Lower lobe of right lung (tissue), 2 donors: Measurements from ENCODE around the gene ZNHIT3. TPM values are rescaled to one million over a fixed set of nuclear protein-coding genes. Genes with fewer than 3 reads are reported as not detected.

Experiments used
- ATAC-seq, 2 donors: fragments of 200-7000 bp; cut with Tn5 transposase; one replicate each; pipeline ENCODE4 v1.9.1; 2020 to 2022; ENCODE audit warnings: mild to moderate bottlenecking in 2 of 2, moderate library complexity in 2 of 2
- DNase-seq: peaks from one replicate; pipeline ENCODE4 v3.0.0-alpha.2; 2020
- H3K27ac ChIP-seq: fragments of 200-600 bp; one replicate; pipeline ENCODE4 v1.8.0; 2022
- H3K27me3 ChIP-seq: fragments of 200-600 bp; one replicate; pipeline ENCODE4 v1.8.0; 2022; ENCODE audit warnings: low read depth
- H3K36me3 ChIP-seq: fragments of 200-600 bp; one replicate; pipeline ENCODE4 v1.8.0; 2022; ENCODE audit warnings: mild to moderate bottlenecking
- H3K4me1 ChIP-seq: fragments of 200-600 bp; one replicate; pipeline ENCODE4 v1.8.0; 2022
- H3K4me3 ChIP-seq: fragments of 200-600 bp; one replicate; pipeline ENCODE4 v1.8.0; 2022; ENCODE audit warnings: mild to moderate bottlenecking
- H3K9me3 ChIP-seq: fragments of 200-600 bp; one replicate; pipeline ENCODE4 v1.8.0; 2022
- intact Hi-C: fragments of 100-400 bp; cut with DNase I; formaldehyde crosslinking; loops from one replicate; pipeline ENCODE4 v1.11.0; 2022
- total RNA-seq: library from RNA; stranded (reverse); fragmentation: NEBNext Ultra II Directional; extraction: Animal tissue kit (Norgen Biotek cat#: 25700); gene quantifications from one replicate; pipeline ENCODE4 v1.2.1, GENCODE V29; 2021
- TF ChIP-seq, protein P1 (sequence below): fragments of 200-600 bp; IDR thresholded peaks from one replicate; pipeline ENCODE4 v1.8.0; 2022; ENCODE audit warnings: antibody characterized with exemption, mild to moderate bottlenecking
- donor health status: DM: no; HTN: yes; CAD: no; lungs with severe emphysema.

Gene ZNHIT3
- total RNA-seq, 1 donor from 2014 or later, result 30.1 TPM

- Histone ChIP-seq H3K36me3 (no peaks in the 10 kb centered on the region), H3K4me1 (no peaks in the 10 kb centered on the region), H3K9me3 (no peaks in the 10 kb centered on the region), H3K27ac (no peak overlapping the region), H3K27me3 (peaks cover 48% of the 10 kb centered on the region), H3K4me3 (no peak overlapping the region)
- ATAC-seq, result no peak
- no peak for DNase-seq
- intact Hi-C loops, result no loop called here
- TF ChIP-seq, protein P1, sequence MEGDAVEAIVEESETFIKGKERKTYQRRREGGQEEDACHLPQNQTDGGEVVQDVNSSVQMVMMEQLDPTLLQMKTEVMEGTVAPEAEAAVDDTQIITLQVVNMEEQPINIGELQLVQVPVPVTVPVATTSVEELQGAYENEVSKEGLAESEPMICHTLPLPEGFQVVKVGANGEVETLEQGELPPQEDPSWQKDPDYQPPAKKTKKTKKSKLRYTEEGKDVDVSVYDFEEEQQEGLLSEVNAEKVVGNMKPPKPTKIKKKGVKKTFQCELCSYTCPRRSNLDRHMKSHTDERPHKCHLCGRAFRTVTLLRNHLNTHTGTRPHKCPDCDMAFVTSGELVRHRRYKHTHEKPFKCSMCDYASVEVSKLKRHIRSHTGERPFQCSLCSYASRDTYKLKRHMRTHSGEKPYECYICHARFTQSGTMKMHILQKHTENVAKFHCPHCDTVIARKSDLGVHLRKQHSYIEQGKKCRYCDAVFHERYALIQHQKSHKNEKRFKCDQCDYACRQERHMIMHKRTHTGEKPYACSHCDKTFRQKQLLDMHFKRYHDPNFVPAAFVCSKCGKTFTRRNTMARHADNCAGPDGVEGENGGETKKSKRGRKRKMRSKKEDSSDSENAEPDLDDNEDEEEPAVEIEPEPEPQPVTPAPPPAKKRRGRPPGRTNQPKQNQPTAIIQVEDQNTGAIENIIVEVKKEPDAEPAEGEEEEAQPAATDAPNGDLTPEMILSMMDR, result no peak
Observed at GRCh38 chr17:36468903-36469635, 17.4 kb upstream of the ZNHIT3 start.

DNA sequence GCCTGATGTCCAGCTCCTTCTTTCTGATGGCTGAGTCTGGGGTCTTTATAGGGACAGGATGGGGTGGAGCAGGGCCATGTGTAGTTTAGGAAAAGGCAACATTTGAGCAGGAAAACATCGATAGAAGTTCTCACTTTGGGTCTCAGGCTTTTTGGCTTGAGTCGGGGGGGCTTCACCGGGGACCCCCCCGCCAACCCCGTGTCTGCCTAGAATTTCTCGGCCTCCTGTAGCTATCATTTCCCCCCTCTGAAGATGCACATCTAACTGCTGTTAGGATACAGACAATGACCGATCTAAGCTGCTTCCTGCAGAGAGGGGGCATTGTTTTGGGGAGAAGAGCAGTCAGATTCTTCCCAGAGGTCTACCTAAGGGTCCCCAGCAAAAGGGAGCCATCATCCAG, 16.7 kb upstream of the ZNHIT3 start:
- intact Hi-C loops, result no loop called here
- Histone ChIP-seq H3K4me1 (no peaks in the 10 kb centered on the region), H3K27me3 (peaks cover 42% of the 10 kb centered on the region), H3K36me3 (no peaks in the 10 kb centered on the region), H3K27ac (no peak overlapping the region), H3K9me3 (no peaks in the 10 kb centered on the region), H3K4me3 (no peak overlapping the region)
- no peak for ATAC-seq
- DNase-seq, result no peak
- TF ChIP-seq, protein P1, result no peak

GRCh38 chr17:36470499-36470898, 16.0 kb upstream of the ZNHIT3 start:
- Histone ChIP-seq H3K36me3 (no peaks in the 10 kb centered on the region), H3K27ac (no peak overlapping the region), H3K9me3 (no peaks in the 10 kb centered on the region), H3K4me1 (no peaks in the 10 kb centered on the region), H3K4me3 (no peak overlapping the region), H3K27me3 (peaks cover 34% of the 10 kb centered on the region)
- intact Hi-C loops, result no loop called here
- DNase-seq, result no peak
- TF ChIP-seq, protein P1, result no peak
- no peak for ATAC-seq

GRCh38 chr17:36474571-36474970, 11.9 kb upstream of the ZNHIT3 start:
- Histone ChIP-seq H3K27ac (no peak overlapping the region), H3K9me3 (no peaks in the 10 kb centered on the region), H3K4me1 (no peaks in the 10 kb centered on the region), H3K4me3 (no peak overlapping the region), H3K27me3 (peaks cover 7% of the 10 kb centered on the region), H3K36me3 (no peaks in the 10 kb centered on the region)
- TF ChIP-seq, protein P1, result no peak
- ATAC-seq (no peak), DNase-seq (no peak)
- intact Hi-C loops, result no loop called here

DNA sequence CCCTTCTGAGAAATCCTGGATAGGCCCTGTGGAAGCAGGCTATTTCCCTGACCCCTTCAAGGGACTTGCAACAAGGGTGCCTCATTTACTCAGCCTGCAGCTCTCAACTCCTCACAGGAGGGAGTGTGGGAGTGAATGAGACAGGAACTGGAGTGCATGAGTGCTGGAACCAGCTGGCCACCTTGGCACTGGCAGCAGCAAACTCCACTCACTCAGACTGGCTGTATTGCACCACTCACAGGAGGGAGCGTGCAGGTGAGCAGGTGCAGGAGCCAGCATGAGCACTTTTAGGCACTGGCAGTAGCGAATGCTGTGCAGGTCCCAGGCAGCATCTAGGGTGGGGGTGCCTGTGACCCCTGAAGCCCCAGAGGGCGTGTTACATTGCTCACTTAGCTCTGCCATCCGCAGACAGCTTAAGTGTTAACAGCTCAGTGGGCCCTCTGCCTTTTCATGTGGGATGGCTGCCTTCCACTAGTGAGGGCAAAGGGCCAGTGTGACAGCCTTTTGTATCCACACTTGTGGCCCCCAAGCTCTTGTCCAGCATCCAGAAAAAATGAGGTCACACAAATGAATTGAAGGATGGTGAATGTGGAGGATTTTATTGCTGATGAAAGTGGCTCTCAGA, 11.0 kb upstream of the ZNHIT3 start:
- Histone ChIP-seq H3K36me3 (no peaks in the 10 kb centered on the region), H3K4me3 (no peak overlapping the region), H3K9me3 (no peaks in the 10 kb centered on the region), H3K27me3 (peaks cover 16% of the 10 kb centered on the region), H3K4me1 (no peaks in the 10 kb centered on the region), H3K27ac (no peak overlapping the region)
- DNase-seq, result no peak
- intact Hi-C loops, result no loop called here
- ATAC-seq, result no peak
- TF ChIP-seq, protein P1, result no peak
